ENCODE measurements around the gene NTN1.

Gene NTN1

DNA sequence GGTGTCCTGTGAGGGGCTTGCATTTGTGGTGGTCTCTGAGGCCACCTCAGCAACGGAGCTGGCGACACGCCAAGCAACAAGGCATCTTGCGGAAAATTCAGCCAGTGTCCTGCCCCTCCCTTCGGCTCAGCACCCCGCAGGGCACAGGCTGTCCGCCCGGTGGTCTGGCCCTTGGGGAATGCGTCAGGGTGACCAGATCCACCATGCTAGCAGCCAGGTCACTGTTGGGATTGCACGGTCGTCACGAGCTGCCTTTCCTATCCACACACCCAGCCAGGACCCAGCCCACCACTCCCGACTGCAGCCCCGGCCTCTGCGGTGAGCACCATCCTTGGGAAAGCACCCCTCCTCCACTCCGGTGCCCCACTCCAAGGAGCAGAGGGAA lies 221.2 kb downstream of the NTN1 start:
- TF ChIP-seq, protein P1, sequence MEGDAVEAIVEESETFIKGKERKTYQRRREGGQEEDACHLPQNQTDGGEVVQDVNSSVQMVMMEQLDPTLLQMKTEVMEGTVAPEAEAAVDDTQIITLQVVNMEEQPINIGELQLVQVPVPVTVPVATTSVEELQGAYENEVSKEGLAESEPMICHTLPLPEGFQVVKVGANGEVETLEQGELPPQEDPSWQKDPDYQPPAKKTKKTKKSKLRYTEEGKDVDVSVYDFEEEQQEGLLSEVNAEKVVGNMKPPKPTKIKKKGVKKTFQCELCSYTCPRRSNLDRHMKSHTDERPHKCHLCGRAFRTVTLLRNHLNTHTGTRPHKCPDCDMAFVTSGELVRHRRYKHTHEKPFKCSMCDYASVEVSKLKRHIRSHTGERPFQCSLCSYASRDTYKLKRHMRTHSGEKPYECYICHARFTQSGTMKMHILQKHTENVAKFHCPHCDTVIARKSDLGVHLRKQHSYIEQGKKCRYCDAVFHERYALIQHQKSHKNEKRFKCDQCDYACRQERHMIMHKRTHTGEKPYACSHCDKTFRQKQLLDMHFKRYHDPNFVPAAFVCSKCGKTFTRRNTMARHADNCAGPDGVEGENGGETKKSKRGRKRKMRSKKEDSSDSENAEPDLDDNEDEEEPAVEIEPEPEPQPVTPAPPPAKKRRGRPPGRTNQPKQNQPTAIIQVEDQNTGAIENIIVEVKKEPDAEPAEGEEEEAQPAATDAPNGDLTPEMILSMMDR (IDR thresholded peaks at IDR 0.05; ENCODE audit: borderline replicate concordance, insufficient read depth, low read depth, low read length) = no peak
- H3K4me3 ChIP-seq (ENCODE audit: low read depth, low read length) = no peak overlapping the region

DNA sequence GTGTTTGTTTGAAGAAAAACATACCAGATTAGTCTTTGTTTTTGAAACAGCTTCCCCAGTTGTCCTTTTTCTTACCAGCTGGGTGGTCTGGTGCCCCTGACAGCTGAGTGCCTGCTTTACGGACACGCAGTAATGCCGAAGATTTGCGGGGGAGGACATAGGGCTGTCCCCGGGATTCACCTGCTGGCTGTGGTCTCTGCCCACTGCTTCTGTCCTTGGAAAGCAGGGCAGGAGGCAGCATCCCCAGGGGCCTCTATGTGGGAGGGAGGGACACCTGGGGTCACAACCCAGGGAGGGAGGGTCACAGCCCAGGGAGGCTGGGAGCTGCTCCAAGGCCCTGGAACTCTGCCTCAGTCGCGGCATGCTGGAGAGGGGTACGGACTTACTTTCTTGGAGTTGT lies 221.7 kb downstream of the NTN1 start:
- TF ChIP-seq, protein P1 (IDR thresholded peaks at IDR 0.05; ENCODE audit: borderline replicate concordance, insufficient read depth, low read depth, low read length) = no peak
- no peak overlapping the region for H3K4me3 ChIP-seq (ENCODE audit: low read depth, low read length)

DNA sequence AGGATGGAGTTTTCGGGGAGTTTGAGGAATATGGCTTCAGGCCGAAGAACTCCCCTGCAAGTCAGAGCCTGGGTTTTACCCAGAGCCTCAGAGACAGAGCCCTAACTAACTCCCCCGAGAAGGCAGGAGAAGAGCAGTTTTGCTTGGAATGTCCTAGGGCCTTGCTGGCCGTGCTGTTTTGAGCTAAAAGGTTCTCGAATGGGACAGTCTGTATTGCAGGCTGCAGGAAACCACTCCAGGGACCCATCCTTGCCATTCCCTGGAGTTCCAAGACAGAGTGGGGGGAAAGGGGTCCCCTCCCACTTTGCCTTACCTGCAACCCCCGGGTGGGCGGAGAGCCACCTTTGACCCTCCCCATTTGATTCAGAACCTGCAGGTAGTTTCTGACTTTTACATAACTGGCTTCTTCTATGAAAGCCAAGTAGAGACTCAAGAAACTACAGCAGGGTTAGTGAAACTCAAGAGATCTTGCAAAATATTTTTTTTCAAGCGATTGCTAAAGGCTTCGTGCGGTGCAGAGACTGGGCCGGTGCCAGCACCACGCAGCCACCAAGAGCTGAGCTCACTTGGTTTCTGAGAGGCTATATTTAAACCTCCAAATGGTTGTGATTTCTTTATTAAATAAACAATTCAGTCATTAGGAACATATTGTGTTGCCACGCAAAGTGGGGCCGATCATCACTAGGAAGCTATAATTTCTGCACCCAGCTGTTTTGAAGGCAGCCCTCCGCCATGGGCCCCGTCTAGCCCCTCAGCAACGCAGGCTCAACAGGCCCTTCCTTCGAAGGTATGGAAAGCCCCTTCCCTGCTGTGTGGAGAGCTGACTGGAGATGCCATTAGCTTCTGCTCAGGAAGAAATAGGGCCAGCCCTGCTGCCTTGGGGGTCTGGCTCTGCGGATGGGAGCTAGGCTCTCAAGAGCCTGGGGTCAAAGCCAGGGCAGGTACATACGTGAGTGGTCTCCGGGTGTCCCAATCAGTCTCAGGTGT lies 223.0 kb downstream of the NTN1 start:
- TF ChIP-seq, protein P1 (IDR thresholded peaks at IDR 0.05; ENCODE audit: borderline replicate concordance, insufficient read depth, low read depth, low read length) = no peak
- no peak overlapping the region for H3K4me3 ChIP-seq (ENCODE audit: low read depth, low read length)

DNA sequence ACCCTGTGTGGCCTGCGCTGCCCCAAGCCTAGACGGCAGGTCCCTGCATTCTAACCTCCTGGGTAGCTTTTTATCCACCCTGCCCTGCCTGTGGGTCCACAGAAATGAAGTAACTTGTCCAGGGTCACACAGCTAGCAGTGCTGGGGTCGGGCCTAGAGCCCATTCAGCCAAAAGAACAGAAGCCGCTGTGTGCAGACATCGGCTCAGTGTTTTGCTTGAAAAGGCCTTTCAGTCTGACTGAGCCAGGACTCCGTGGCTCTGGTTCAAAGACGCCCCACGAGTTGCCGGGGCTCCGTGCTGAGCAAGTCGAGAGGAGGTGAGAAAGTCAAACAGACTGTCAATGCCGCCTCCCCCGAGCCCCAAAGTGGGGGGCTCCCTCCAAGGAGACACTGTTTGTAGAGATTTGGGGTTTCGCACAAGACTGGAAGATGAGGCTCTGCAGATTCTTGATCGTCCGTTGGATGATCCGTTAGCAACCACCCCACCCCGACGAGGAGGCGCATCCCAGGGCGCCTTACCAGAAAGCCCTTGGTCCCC lies 226.2 kb downstream of the NTN1 start:
- H3K4me3 ChIP-seq (ENCODE audit: low read depth, low read length) = no peak overlapping the region
- TF ChIP-seq, protein P1 (IDR thresholded peaks at IDR 0.05; ENCODE audit: borderline replicate concordance, insufficient read depth, low read depth, low read length) = no peak

DNA sequence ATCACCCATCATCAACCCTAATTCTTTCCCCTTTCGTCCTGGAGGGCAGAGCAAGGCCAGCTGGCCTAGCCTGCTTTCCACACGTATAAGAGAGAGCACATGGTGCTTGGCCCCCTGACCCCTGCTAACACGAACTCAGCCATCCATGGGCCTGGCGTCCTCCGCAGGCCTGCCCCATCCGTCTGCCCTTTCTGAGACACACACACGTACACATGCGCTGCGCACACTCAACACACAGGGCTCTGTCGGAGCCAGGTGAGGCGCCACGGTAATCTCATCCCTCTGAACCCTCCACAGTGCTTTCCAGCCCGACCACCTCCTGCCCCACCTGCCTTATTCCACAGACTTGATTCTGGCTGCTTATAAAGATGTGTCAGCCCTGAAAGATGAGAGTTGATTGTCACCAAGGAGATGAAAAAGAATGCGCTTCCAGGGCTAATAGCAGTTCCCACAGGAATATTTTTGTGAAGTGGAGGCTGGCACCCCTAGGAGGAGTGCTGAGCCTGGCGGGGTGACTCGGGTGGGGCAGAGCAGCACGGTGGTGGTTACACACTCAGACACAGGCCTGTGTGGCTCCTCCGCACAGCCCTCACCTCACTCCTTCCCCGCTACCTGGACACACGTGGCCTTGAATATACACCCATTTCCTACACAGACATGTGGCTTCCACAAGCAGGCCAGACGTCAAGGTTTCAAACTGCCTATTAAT lies 228.1 kb downstream of the NTN1 start:
- TF ChIP-seq, protein P1 (IDR thresholded peaks at IDR 0.05; ENCODE audit: borderline replicate concordance, insufficient read depth, low read depth, low read length) = no peak
- no peak overlapping the region for H3K4me3 ChIP-seq (ENCODE audit: low read depth, low read length)

DNA sequence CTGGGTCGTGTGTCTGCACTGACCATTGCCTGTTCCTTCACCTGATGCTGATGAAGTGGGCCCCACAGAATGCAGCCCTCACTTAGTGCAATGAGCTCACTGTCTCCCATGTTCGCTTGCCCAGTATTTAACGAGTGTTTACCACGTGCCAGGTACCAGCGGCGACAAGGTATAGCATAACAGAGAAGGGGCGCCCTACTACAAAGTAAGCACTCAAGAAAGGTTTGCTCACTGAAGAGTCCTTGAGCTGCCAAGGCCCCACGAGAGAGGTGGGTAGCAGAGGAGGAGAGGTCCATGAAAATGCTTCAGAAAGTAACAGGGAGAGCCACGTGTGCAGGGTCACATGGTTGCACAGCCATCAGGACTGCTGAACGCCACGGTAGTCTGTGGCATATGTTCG lies 230.0 kb downstream of the NTN1 start:
- TF ChIP-seq, protein P1 (IDR thresholded peaks at IDR 0.05; ENCODE audit: borderline replicate concordance, insufficient read depth, low read depth, low read length) = no peak
- no peak overlapping the region for H3K4me3 ChIP-seq (ENCODE audit: low read depth, low read length)

Measured in GM12875 (cell line).